Prostate gland (tissue), 2 donors: Measurements from ENCODE around the gene CPNE1. TPM values are rescaled to one million over a fixed set of nuclear protein-coding genes. Genes with fewer than 3 reads are reported as not detected.

ENCODE experiments used
- DNase-seq: peaks from one replicate; pipeline ENCODE4 v3.0.0-alpha.2; 2019; ENCODE audit warnings: low spot score
- H3K27ac ChIP-seq, 2 donors: fragments of 200-600 bp; sonication (generic); 2 replicates each; pipeline ENCODE4 v1.5.1; 2017 to 2019
- H3K27me3 ChIP-seq: fragments of 200-600 bp; sonication (generic); replicated peaks from 2 replicates; pipeline ENCODE4 v1.5.1; 2019; ENCODE audit not compliant: insufficient read depth
- H3K36me3 ChIP-seq, 2 donors: fragments of 200-600 bp; sonication (generic); 1 replicate in 1 of 2; 2 replicates in 1 of 2; pipeline versions ENCODE4 v1.5.1 to v1.8.1; 2017 to 2019
- H3K4me1 ChIP-seq: fragments of 200-600 bp; sonication (generic); replicated peaks from 2 replicates; pipeline ENCODE4 v1.5.1; 2019
- H3K4me3 ChIP-seq, 2 donors: fragments of 200-600 bp; sonication (generic); 2 replicates each; pipeline ENCODE4 v1.5.1; 2017 to 2019
- H3K9me3 ChIP-seq: fragments of 200-600 bp; sonication (generic); 2 replicates; pipeline ENCODE4 v1.5.1; 2017
- CTCF ChIP-seq, 4 experiments: fragments of 200-600 bp in 2 of 4; fragments of 450-650 bp in 2 of 4; sonication (generic) in 2 of 4; IDR thresholded peaks; 1 replicate in 3 of 4; 2 replicates in 1 of 4; pipeline ENCODE4 v1.5.1; 2016 to 2019; ENCODE audit warnings: antibody characterized with exemption in 4 of 4, mild to moderate bottlenecking in 2 of 4, moderate library complexity in 2 of 4
- POLR2A ChIP-seq: fragments of 450-650 bp; IDR thresholded peaks from one replicate; pipeline ENCODE4 v1.6.1; 2016; ENCODE audit warnings: antibody characterized with exemption, mild to moderate bottlenecking
- POLR2AphosphoS5 ChIP-seq: sonication (generic); formaldehyde crosslinking; IDR thresholded peaks from one replicate; pipeline ENCODE4 v1.6.1; 2017; ENCODE audit warnings: antibody characterized with exemption
- WGBS: methylation state at CpG from one replicate; pipeline ENCODE4 v1.1.5; 2018; 5-methylcytosine and 5-hydroxymethylcytosine counted together
- intact Hi-C: fragments of 100-400 bp; cut with DNase I; formaldehyde crosslinking; loops from one replicate; pipeline ENCODE4 v1.14.2; 2022
- total RNA-seq, 2 donors: library from RNA; depleted of rRNA; stranded (reverse); fragments of >200 nt; gene quantifications; one replicate each; pipeline ENCODE4 v1.1.0, GENCODE V29; 2016

Gene CPNE1
- total RNA-seq, 2 donors from 2014 or later, result 90.1 to 91.4 TPM

DNA sequence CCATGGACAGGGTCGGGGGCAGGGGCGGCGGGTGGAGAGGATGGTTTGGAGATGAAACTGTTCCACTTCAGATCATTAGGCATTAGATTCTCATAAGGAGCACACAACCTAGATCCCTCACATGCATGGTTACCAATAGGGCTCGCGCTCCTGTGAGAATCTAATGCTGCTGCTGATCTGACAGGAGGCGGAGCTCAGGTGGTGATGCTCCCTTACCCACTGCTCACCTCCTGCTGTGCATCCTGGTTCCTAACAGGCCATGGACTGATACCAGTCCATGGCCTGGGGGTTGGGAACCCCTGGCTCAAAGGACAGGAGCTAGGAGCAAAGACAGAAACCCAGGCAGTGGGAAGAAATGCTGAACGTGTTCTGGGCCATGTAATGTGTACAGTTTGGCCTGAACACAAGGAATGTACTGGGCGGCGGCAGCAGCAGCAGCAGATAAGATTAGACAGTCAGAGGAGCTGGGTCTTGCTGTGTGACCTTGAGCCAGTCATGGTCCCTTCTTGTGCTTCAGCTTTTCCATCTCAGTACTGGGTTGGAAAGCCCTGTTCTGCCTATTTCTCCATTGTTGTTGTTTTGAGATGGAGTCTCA is 53.8 kb downstream of the CPNE1 start:
- no peak for DNase-seq
- Histone ChIP-seq H3K9me3 (no peaks in the 10 kb centered on the region), H3K36me3 (no peaks in the 10 kb centered on the region), H3K27me3 (no peaks in the 10 kb centered on the region), H3K4me1 (no peaks in the 10 kb centered on the region), H3K4me3 (no peak overlapping the region), H3K27ac (no peak overlapping the region)
- no peak for TF ChIP-seq CTCF (IDR thresholded peaks at IDR 0.05)
- TF ChIP-seq POLR2AphosphoS5, result no peak
- no peak for TF ChIP-seq POLR2A
- 88% methylated on average over 9 of the region's 9 CpGs for WGBS
- intact Hi-C loops, result loop anchor here (10.0 kb wide), 1 partner anchor 146 kb away; no protein-coding TSS in a partner anchor

DNA sequence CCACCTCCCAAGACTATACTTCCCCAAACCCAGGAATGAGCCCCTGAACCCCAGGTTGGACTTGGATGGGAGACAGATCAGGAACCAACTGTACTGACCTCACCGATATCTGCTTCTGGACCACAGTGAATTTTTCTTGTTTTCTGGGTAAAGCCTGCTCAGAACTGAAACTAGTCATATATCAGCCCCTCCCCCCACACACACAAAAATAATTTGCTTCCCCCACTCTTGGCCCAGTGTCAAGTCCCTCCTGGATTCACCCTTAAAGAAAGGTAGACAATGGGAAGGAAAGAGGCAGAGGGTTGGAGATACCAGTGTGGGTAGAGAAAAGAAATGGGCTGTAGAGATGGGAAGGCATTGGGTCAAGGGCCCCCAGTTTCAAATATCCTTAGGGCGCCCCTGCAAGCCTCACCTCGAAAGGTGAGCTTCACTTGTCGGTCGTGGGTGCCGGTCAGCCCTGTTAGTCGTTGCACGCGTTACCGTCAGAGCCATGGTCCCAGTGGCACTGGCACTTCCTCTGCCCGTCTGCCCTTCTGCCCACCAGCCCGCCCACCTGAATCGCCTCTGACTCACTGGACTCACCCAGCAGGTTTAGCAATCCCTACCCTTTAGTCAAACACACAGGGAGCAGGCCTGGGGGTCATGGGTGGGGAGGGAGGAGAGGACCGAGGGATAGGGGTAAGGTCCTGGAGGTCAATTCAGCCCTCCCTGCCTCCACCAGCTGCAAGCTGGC is 57.5 kb downstream of the CPNE1 start:
- H3K4me3 ChIP-seq, result no peak overlapping the region
- H3K9me3 ChIP-seq, result no peaks in the 10 kb centered on the region
- no peaks in the 10 kb centered on the region for H3K27me3 ChIP-seq
- intact Hi-C loops, result no loop called here
- no peaks in the 10 kb centered on the region for H3K4me1 ChIP-seq
- WGBS, result 60% methylated on average over 14 of the region's 14 CpGs
- no peak overlapping the region for H3K27ac ChIP-seq
- TF ChIP-seq POLR2AphosphoS5 (no peak), CTCF (IDR thresholded peaks at IDR 0.05) (no peak), POLR2A (no peak)
- no peak for DNase-seq
- no peaks in the 10 kb centered on the region for H3K36me3 ChIP-seq

- Histone ChIP-seq H3K9me3 (no peaks in the 10 kb centered on the region), H3K27me3 (no peaks in the 10 kb centered on the region), H3K4me1 (no peaks in the 10 kb centered on the region), H3K27ac (no peak overlapping the region), H3K4me3 (no peak overlapping the region), H3K36me3 (no peaks in the 10 kb centered on the region)
- TF ChIP-seq POLR2AphosphoS5 (no peak), POLR2A (no peak), CTCF (IDR thresholded peaks at IDR 0.05) (no peak)
- intact Hi-C loops, result no loop called here
- WGBS, result 83% methylated on average over 4 of the region's 4 CpGs
- DNase-seq, result no peak
Observed at GRCh38 chr20:35606127-35606526, 58.6 kb downstream of the CPNE1 start.

DNA sequence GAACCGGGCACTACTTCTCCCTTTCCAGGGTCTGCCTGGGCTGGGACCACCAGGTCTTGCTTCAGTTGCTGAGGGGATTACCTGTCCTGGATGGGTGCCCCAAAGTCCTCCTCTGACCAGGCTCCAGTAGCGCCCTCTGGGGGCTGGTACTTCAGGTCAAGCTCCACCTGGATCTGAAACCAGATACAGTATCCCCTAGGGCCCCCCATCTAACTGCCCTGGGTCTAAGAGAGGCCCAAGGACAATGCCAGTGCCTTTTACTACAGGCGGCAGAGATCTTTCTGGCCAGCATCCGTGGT is 60.3 kb downstream of the CPNE1 start:
- no peak for TF ChIP-seq CTCF (IDR thresholded peaks at IDR 0.05)
- no peak for TF ChIP-seq POLR2A
- TF ChIP-seq POLR2AphosphoS5, result no peak
- H3K27me3 ChIP-seq, result no peaks in the 10 kb centered on the region
- H3K36me3 ChIP-seq, result no peaks in the 10 kb centered on the region
- no peak for DNase-seq
- intact Hi-C loops, result loop anchor here (5.0 kb wide), 2 partner anchors 93 to 283 kb away; partner anchors contain the start of genes NFS1 and ROMO1
- H3K4me3 ChIP-seq, result no peak overlapping the region
- H3K4me1 ChIP-seq, result no peaks in the 10 kb centered on the region
- H3K27ac ChIP-seq, result no peak overlapping the region
- H3K9me3 ChIP-seq, result no peaks in the 10 kb centered on the region
- WGBS, result 63% methylated on average over 4 of the region's 4 CpGs
